Measurements from ENCODE around the gene NUF2.
A peak's percentile ranks its signal among the peaks of the same experiment; 100 is the strongest.

The NUF2 gene

GRCh38 chr1:163321311-163322305 is at the start of gene NUF2:
Gene NUF2, plus strand, starts transcription at chr1:163321954. Its CDS starts 4,098 bp downstream, at chr1:163326052.
- peak; percentile 57 for TF ChIP-seq TEAD4 (IDR thresholded peaks at IDR 0.05)
- no peak for TF ChIP-seq REST (IDR thresholded peaks at IDR 0.05; ENCODE audit: low read depth)
- TF ChIP-seq TAF1 (IDR thresholded peaks at IDR 0.05; ENCODE audit: low read depth), result peak; percentile 95
- TF ChIP-seq NFIC (IDR thresholded peaks at IDR 0.05), result peak; percentile 43; the same call in 1 of the 2 replicates
- peak; percentile 78 for TF ChIP-seq USF1 (IDR thresholded peaks at IDR 0.05)
- TF ChIP-seq YY1 (IDR thresholded peaks at IDR 0.05; ENCODE audit: low read depth), result peak; percentile 85
- TF ChIP-seq ZBTB7A (IDR thresholded peaks at IDR 0.05; ENCODE audit: low read depth), result no peak
- peak; percentile 57; the same call in 1 of the 2 replicates for TF ChIP-seq CREB1 (IDR thresholded peaks at IDR 0.05; ENCODE audit: low read depth)
- TF ChIP-seq CEBPB (IDR thresholded peaks at IDR 0.05), result no peak; the same call in 1 of the 2 replicates
- peak; percentile 62 for TF ChIP-seq EGR1 (IDR thresholded peaks at IDR 0.05)
- TF ChIP-seq TCF12 (IDR thresholded peaks at IDR 0.05; ENCODE audit: low read depth), result peak; percentile 89
- TF ChIP-seq RAD21 (IDR thresholded peaks at IDR 0.05; ENCODE audit: low read depth), result no peak
- TF ChIP-seq EP300 (IDR thresholded peaks at IDR 0.05; ENCODE audit: borderline replicate concordance), result peak; percentile 59
- peak; percentile 93 for TF ChIP-seq MAX (IDR thresholded peaks at IDR 0.05)
- peak; percentile 99 for TF ChIP-seq FOXM1 (IDR thresholded peaks at IDR 0.05; ENCODE audit: borderline replicate concordance, low read depth)

GRCh38 chr1:163273766-163274441 is 47.9 kb upstream of the NUF2 start:
- TF ChIP-seq USF1 (IDR thresholded peaks at IDR 0.05), result no peak
- TF ChIP-seq EGR1 (IDR thresholded peaks at IDR 0.05), result no peak
- TF ChIP-seq CEBPB (IDR thresholded peaks at IDR 0.05), result no peak
- TF ChIP-seq NFIC (IDR thresholded peaks at IDR 0.05), result no peak
- TF ChIP-seq ZBTB7A (IDR thresholded peaks at IDR 0.05; ENCODE audit: low read depth), result no peak
- no peak for TF ChIP-seq TEAD4 (IDR thresholded peaks at IDR 0.05)
- no peak for TF ChIP-seq FOXM1 (IDR thresholded peaks at IDR 0.05; ENCODE audit: borderline replicate concordance, low read depth)
- no peak for TF ChIP-seq YY1 (IDR thresholded peaks at IDR 0.05; ENCODE audit: low read depth)
- no peak for TF ChIP-seq TAF1 (IDR thresholded peaks at IDR 0.05; ENCODE audit: low read depth)
- no peak for TF ChIP-seq TCF12 (IDR thresholded peaks at IDR 0.05; ENCODE audit: low read depth)
- TF ChIP-seq RAD21 (IDR thresholded peaks at IDR 0.05; ENCODE audit: low read depth), result no peak
- no peak for TF ChIP-seq CREB1 (IDR thresholded peaks at IDR 0.05; ENCODE audit: low read depth)
- no peak for TF ChIP-seq MAX (IDR thresholded peaks at IDR 0.05)
- TF ChIP-seq EP300 (IDR thresholded peaks at IDR 0.05; ENCODE audit: borderline replicate concordance), result no peak
- TF ChIP-seq REST (IDR thresholded peaks at IDR 0.05; ENCODE audit: low read depth), result no peak

GRCh38 chr1:163275222-163275621 is 46.5 kb upstream of the NUF2 start:
- TF ChIP-seq TAF1 (IDR thresholded peaks at IDR 0.05; ENCODE audit: low read depth) (no peak), EGR1 (IDR thresholded peaks at IDR 0.05) (no peak), TCF12 (IDR thresholded peaks at IDR 0.05; ENCODE audit: low read depth) (no peak), CEBPB (IDR thresholded peaks at IDR 0.05) (no peak), TEAD4 (IDR thresholded peaks at IDR 0.05) (no peak), REST (IDR thresholded peaks at IDR 0.05; ENCODE audit: low read depth) (no peak), ZBTB7A (IDR thresholded peaks at IDR 0.05; ENCODE audit: low read depth) (no peak), FOXM1 (IDR thresholded peaks at IDR 0.05; ENCODE audit: borderline replicate concordance, low read depth) (no peak), EP300 (IDR thresholded peaks at IDR 0.05; ENCODE audit: borderline replicate concordance) (no peak), USF1 (IDR thresholded peaks at IDR 0.05) (no peak), NFIC (IDR thresholded peaks at IDR 0.05) (no peak), CREB1 (IDR thresholded peaks at IDR 0.05; ENCODE audit: low read depth) (no peak), YY1 (IDR thresholded peaks at IDR 0.05; ENCODE audit: low read depth) (no peak), RAD21 (IDR thresholded peaks at IDR 0.05; ENCODE audit: low read depth) (no peak), MAX (IDR thresholded peaks at IDR 0.05) (no peak)
